ENCODE data around the gene DAGLB. TPM values are rescaled to one million over a fixed set of nuclear protein-coding genes. Genes with fewer than 3 reads are reported as not detected.
A peak's percentile ranks its signal among the peaks of the same experiment; 100 is the strongest.

DAGLB gene
- total and polyA plus RNA-seq, 10 donors = 7.2 to 35.1 (median 24.6) TPM

DNA sequence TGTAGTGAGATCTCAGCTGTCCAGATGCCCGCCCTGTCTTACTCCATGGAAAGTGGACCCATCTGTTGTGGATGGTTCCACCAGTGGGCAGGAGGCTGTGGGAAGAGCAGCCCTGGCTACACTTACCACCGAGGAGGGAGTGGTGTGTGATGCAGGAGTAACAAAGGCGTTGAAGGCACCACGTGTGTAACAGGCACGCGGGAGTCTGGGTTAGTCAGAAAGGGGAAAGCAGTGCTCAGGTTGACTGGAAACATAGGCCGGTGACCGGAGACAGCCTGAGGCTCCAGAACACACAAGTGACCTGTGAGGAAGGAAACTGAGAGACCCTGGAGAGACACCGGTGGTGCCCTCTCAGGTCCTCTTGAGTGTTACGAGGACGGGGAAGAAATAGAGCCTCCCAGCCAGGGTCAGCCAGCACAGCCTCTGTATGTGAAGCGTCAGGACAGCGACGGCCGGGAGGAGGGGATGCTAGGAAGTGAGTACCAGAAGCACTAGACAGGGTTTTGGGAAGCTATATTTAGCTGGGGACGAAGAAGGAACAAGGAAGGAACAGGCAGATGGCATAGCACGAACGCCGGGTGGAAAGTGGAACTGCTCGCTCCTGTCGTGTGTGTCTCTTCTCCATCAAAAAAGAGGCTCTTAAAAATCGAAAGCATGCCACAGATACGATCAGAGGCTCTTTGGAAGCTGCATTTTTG is 51.7 kb downstream of the DAGLB start:
- H3K27ac ChIP-seq = peak overlapping the region in 7 of 8 donors; percentile 19 to 81 (median 63)
- peaks cover 25 to 100% (median 79%) of the 10 kb centered on the region in 6 donors for H3K4me1 ChIP-seq
- H3K9me3 ChIP-seq = no peaks in the 10 kb centered on the region
- TF ChIP-seq, protein P1, sequence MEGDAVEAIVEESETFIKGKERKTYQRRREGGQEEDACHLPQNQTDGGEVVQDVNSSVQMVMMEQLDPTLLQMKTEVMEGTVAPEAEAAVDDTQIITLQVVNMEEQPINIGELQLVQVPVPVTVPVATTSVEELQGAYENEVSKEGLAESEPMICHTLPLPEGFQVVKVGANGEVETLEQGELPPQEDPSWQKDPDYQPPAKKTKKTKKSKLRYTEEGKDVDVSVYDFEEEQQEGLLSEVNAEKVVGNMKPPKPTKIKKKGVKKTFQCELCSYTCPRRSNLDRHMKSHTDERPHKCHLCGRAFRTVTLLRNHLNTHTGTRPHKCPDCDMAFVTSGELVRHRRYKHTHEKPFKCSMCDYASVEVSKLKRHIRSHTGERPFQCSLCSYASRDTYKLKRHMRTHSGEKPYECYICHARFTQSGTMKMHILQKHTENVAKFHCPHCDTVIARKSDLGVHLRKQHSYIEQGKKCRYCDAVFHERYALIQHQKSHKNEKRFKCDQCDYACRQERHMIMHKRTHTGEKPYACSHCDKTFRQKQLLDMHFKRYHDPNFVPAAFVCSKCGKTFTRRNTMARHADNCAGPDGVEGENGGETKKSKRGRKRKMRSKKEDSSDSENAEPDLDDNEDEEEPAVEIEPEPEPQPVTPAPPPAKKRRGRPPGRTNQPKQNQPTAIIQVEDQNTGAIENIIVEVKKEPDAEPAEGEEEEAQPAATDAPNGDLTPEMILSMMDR (IDR thresholded peaks at IDR 0.05 in 8 of 11, conservative IDR thresholded peaks at IDR 0.05 in 3 of 11) = no peak
- TF ChIP-seq POLR2AphosphoS5 (IDR thresholded peaks at IDR 0.05) = peak in 2 of 3 donors; percentile 33 to 34
- peaks cover 0 to 85% (median 40%) of the 10 kb centered on the region in 6 donors for H3K36me3 ChIP-seq
- H3K27me3 ChIP-seq (replicated peaks in 1 of 7) = no peaks in the 10 kb centered on the region
- 29 to 49% (median 34%) methylated on average over 23 of the region's 23 CpGs for WGBS, 5 donors
- peak; percentile 79 for DNase-seq
- intact Hi-C loops (cut with DNase I; ENCODE audit: low total_unique reads) = no loop called here
- peak overlapping the region in 4 of 8 donors; percentile 1 to 35 (median 8) for H3K4me3 ChIP-seq

DNA sequence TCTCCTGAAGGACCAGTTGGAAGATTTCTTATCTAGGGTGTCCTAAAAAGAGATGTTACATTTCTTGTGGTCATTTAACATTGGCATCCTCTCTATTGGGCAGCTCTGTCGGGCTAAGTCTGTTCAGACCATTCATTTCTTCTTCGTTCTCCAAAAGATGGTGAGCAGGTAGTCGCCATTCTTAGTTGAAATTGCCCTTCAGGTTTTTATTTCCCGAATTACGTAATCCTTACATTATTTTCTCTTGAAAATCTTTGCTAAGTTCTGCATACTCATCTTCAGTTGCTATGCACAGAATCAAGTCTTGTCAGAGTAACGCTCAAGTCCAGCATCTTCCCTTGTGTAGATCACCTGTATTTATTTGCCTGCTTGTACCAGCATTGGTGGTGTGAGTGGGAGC is 53.6 kb downstream of the DAGLB start:
- peaks cover 17 to 95% (median 76%) of the 10 kb centered on the region in 6 donors for H3K4me1 ChIP-seq
- H3K36me3 ChIP-seq = peaks cover 0 to 85% (median 39%) of the 10 kb centered on the region in 6 donors
- no peak for DNase-seq
- H3K4me3 ChIP-seq = no peak overlapping the region
- WGBS, 5 donors = 89 to 95% (median 92%) methylated on average over 6 of the region's 6 CpGs
- no peak for TF ChIP-seq POLR2A (IDR thresholded peaks at IDR 0.05)
- TF ChIP-seq POLR2AphosphoS5 (IDR thresholded peaks at IDR 0.05) = no peak
- TF ChIP-seq, protein P1 (IDR thresholded peaks at IDR 0.05 in 8 of 11, conservative IDR thresholded peaks at IDR 0.05 in 3 of 11) = no peak
- intact Hi-C loops (cut with DNase I; ENCODE audit: low total_unique reads) = no loop called here
- H3K9me3 ChIP-seq = no peaks in the 10 kb centered on the region
- peak overlapping the region in 4 of 8 donors; percentile 42 to 81 (median 66) for H3K27ac ChIP-seq
- H3K27me3 ChIP-seq (replicated peaks in 1 of 7) = no peaks in the 10 kb centered on the region

DNA sequence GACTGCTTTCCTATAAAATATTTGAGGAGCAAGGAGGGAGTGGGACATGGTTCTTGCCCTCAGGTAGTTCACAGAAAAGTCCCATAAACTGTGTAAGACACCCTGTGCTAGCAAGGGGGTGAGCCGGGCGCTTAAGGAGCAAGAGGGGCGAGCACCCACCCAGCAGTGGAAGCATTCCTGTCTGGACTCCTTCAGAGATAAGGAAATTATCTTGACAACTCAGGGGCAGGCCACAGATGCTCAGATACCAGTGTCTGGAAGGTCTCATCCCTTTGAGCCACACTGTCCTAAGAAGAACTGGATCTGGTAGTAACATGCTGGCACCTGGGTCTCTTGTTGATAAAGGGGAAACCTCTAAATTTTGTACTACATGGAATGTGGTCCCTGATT is 54.1 kb downstream of the DAGLB start:
- intact Hi-C loops (cut with DNase I; ENCODE audit: low total_unique reads) = no loop called here
- Histone ChIP-seq H3K9me3 (no peaks in the 10 kb centered on the region), H3K4me1 (peaks cover 17 to 95% (median 72%) of the 10 kb centered on the region in 6 donors), H3K27me3 (replicated peaks in 1 of 7) (no peaks in the 10 kb centered on the region), H3K4me3 (no peak overlapping the region), H3K27ac (peak overlapping the region in 5 of 8 donors; percentile 39 to 81 (median 58)), H3K36me3 (peaks cover 0 to 85% (median 43%) of the 10 kb centered on the region in 6 donors)
- DNase-seq = peak; percentile 45
- TF ChIP-seq, protein P1 (IDR thresholded peaks at IDR 0.05 in 8 of 11, conservative IDR thresholded peaks at IDR 0.05 in 3 of 11) = no peak
- TF ChIP-seq POLR2A (IDR thresholded peaks at IDR 0.05) = no peak
- no peak for TF ChIP-seq POLR2AphosphoS5 (IDR thresholded peaks at IDR 0.05)
- 88 to 96% (median 90%) methylated on average over 3 of the region's 3 CpGs for WGBS, 5 donors
